Muscle of leg (tissue), 11 donors: ENCODE measurements around the gene SEC16A. TPM values are rescaled to one million over a fixed set of nuclear protein-coding genes. Genes with fewer than 3 reads are reported as not detected.

Source experiments
- DNase-seq: peaks from one replicate; pipeline ENCODE4 v3.0.0; 2013
- H3K27ac ChIP-seq: one replicate; pipeline ENCODE4 v1.5.1; 2013; ENCODE audit warnings: mild to moderate bottlenecking, low read length, control low read depth
- H3K27me3 ChIP-seq: one replicate; pipeline ENCODE4 v1.6.1; 2013; ENCODE audit warnings: low read length; ENCODE audit not compliant: control insufficient read depth, insufficient read depth
- H3K36me3 ChIP-seq: one replicate; pipeline ENCODE4 v1.6.1; 2013; ENCODE audit warnings: low read length; ENCODE audit not compliant: control insufficient read depth, insufficient read depth
- H3K4me1 ChIP-seq: one replicate; pipeline ENCODE4 v1.6.1; 2013; ENCODE audit warnings: low read length; ENCODE audit not compliant: control insufficient read depth, insufficient read depth
- H3K4me3 ChIP-seq: one replicate; pipeline ENCODE4 v1.5.1; 2013; ENCODE audit warnings: low read length, control low read depth
- H3K9me3 ChIP-seq: replicated peaks from 2 replicates; pipeline ENCODE4 v1.6.1; 2013; ENCODE audit warnings: low read depth, low read length; ENCODE audit not compliant: control insufficient read depth
- WGBS: methylation state at CpG from one replicate; pipeline ENCODE4 v1.1.5; 2013; ENCODE audit warnings: missing lambda C conversion rate; ENCODE audit not compliant: insufficient coverage; 5-methylcytosine and 5-hydroxymethylcytosine counted together
- polyA plus RNA-seq, 8 donors: library from polyadenylated mRNA; unstranded; fragments of 120-200 nt; gene quantifications; one replicate each; pipeline versions ENCODE4 v1.2.1 to v1.2.3, GENCODE V29; 2013; ENCODE audit warnings: inconsistent platforms in 1 of 8, low replicate concordance in 1 of 8; ENCODE audit not compliant: insufficient read length in 8 of 8, insufficient read depth in 1 of 8
- total RNA-seq: library from RNA; stranded (reverse); fragments of 120-200 nt; gene quantifications from one replicate; pipeline ENCODE4 v1.2.4, GENCODE V29; 2013

SEC16A gene
- total and polyA plus RNA-seq, 9 donors, result 17.9 to 52.7 (median 37.0) TPM

DNA sequence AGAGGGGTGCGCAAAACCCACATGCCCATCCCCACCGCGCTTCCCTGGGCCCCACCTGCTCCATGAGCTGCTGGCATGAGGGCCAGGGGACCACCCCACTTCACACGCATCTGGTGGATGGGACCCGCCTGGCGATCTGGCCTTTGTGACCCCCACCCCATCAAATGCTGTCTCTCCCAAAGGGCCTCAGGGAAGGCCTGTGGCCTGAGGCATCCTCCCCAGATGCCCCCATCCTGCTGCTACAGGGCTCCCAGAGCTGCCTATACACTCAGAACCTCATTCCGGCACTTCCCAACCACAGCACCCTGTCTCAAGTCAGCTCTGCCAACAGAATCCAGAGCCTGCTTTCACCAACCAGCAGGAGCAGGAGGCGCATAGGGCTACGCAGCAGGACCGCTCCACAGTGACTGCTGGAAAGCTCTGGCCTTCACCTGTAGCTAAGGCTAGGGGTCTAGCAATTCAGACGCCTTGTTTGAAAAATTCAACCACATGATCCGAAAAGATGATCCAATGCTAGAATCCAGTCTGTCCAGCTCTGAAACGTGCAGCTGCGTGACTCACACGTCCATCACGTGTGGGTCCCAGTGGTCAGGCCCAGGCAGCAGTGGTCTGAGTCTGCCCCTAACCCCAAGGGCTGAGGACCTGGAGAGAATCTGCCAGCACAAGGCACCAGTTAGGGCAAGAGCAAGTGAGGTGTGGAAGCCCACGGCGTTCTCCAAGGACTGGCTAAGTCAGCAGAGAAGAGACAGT lies 81.5 kb downstream of the SEC16A start:
- Histone ChIP-seq H3K4me3 (no peak overlapping the region), H3K9me3 (no peaks in the 10 kb centered on the region), H3K27ac (no peak overlapping the region), H3K4me1 (peaks cover 18% of the 10 kb centered on the region), H3K36me3 (peaks cover 52% of the 10 kb centered on the region), H3K27me3 (no peaks in the 10 kb centered on the region)
- 85% methylated on average over 14 of the region's 18 CpGs for WGBS
- no peak for DNase-seq

DNA sequence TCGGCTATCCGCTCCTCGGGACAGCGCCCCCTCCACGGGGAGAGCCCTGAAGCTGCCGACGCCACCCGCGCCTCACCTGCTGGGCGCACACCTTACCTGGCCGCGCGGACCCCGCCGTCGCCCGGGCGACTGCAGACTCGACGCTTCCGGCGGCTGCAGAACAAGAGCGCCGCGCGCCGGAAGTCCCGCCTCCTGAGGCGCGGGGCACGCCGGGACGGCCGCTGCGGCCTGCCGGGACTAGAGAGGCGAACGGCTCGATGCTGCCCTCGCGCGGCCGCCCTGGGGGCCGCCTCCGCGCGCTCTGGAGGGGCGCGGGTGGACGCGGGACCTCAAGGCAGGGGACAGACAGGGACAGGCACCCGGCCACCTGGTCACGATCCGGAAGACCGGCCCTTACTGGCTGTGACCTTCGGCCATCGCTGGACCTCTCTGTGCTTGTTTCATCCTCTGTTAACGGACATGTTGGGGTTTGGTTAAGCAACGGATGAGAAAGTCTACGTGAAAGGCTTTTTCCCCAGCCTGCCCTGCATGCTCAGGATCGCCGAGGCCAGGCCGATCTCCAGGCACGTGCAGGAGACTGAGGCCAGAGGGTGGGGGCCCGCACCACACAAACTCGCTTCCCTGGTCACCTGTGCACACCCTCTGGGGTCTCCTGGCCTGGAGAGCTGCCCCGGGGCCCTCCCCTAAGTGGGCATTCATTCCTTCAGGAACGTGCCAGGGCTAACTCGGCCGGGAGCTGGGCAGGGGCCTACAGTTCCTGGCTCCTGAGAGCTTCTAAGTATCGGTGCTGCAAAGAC lies 82.6 kb downstream of the SEC16A start, which contains the start of gene SNAPC4:
TSS of gene SNAPC4 (minus strand) at position 133 of the 797 bp plus-strand sequence. CDS start 1,742 bp downstream, outside the sequence.
- Histone ChIP-seq H3K27me3 (no peaks in the 10 kb centered on the region), H3K4me1 (peaks cover 18% of the 10 kb centered on the region), H3K9me3 (no peaks in the 10 kb centered on the region), H3K27ac (no peak within 1 kb of the TSS), H3K36me3 (peaks cover 60% of the 10 kb centered on the region), H3K4me3 (peak within 1 kb of the TSS; percentile 59)
- peak; percentile 94 for DNase-seq
- WGBS, result 6% methylated on average over 68 of the region's 71 CpGs

DNA sequence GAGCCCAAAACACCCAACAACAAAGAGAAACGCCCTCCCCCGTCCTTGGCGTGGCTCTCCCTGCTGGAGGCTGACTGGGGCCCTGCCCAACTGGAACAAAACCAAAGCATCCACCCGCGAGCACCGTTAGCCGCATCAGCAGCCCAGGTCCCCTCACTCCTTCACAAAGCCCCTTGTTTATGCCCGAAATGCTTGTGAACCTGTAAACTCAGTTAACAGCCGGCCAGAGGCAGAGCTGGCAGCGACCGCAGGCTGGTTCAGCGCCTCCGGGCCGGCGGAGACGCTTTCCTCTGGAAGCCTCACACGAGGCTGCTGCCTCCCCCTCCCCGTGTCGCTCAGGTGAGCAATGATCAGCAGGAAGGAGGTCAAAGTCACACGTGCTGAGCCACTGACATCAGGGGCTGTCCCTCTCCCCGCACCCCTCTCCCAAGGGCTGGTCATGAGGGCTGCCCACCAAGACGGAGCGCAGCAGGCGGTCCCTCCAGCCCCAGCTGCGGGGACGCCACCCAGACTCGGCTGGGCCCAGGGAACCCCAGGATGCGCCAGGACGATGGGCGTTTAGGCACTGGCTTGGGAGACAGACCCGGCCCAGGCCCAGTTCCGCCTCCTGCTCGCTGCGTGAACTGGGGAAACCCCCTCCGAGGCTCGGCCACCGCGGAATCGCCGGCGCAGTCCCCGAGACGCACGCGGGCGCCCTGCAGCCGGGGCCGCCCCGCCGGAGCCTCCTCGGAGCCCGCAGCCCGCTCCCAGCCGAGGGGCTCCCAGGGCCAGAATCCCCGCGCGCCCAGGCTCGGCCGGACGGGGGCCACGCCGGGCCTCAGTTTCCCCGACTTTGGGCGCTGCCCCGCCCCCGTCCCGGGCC lies 83.4 kb downstream of the SEC16A start:
- H3K4me1 ChIP-seq, result peaks cover 18% of the 10 kb centered on the region
- H3K4me3 ChIP-seq, result peak overlapping the region; percentile 59
- H3K27ac ChIP-seq, result no peak overlapping the region
- DNase-seq, result no peak
- H3K9me3 ChIP-seq, result no peaks in the 10 kb centered on the region
- peaks cover 60% of the 10 kb centered on the region for H3K36me3 ChIP-seq
- H3K27me3 ChIP-seq, result no peaks in the 10 kb centered on the region
- 1% methylated on average over 67 of the region's 67 CpGs for WGBS

DNA sequence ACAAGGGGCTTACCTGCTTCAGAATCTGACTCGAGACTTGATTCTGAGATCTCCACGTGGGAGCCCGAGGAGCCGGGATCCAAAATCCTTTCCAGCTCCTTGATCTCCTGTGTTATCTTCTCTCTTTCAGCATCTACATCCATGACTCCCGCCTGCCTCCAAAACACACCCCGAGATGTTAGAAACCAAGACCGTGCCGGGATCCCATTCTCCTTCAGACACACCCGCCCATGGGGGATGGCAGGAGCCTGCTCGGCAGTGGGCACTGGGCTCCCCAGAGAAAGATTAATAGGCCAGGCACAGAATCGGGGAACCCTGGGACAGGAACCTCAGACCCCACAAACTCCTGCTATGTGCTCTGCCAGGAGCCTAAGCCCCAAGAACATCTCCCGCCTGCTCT lies 84.6 kb downstream of the SEC16A start:
- Histone ChIP-seq H3K27ac (no peak overlapping the region), H3K27me3 (no peaks in the 10 kb centered on the region), H3K9me3 (no peaks in the 10 kb centered on the region), H3K4me3 (no peak overlapping the region), H3K36me3 (peaks cover 61% of the 10 kb centered on the region), H3K4me1 (peaks cover 18% of the 10 kb centered on the region)
- no peak for DNase-seq
- WGBS, result 83% methylated on average over 12 of the region's 12 CpGs

DNA sequence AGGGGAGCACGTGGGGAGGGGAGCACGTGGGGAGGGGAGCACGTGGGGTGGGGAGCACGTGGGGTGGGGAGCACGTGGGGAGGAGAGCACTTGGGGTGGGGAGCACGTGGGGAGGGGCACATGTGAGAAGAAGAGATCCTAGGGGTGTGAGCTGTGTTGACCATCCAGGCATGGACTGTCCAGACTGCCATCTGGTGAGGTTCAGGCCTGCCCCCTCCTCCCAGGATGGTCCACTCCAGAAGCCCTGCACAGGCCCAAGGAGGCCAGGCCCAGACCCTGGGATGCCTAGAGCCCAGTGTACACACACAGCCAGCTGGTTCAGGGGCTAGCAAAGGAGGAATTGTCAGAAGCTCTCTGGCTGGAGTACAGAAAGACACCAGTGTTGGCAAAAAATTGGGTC lies 85.2 kb downstream of the SEC16A start:
- H3K27me3 ChIP-seq, result no peaks in the 10 kb centered on the region
- no peak for DNase-seq
- H3K36me3 ChIP-seq, result peaks cover 68% of the 10 kb centered on the region
- H3K27ac ChIP-seq, result no peak overlapping the region
- H3K4me3 ChIP-seq, result no peak overlapping the region
- H3K4me1 ChIP-seq, result peaks cover 18% of the 10 kb centered on the region
- H3K9me3 ChIP-seq, result no peaks in the 10 kb centered on the region
- WGBS, result 67% methylated on average over 1 of the region's 6 CpGs

DNA sequence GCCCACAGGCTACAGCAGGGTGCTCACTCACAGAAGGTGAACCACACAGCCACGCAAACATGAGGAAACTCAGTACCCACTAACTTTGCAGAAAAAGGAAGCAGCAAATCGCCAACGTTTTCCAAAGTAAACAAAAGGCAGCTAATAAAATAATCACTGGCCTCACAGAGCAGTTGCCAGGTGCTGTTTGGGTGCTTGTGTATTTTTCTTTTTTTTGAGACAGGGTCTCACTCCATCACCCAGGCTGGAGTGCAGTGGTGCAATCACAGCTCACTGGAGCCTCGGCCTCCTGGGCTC lies 86.7 kb downstream of the SEC16A start:
- Histone ChIP-seq H3K9me3 (no peaks in the 10 kb centered on the region), H3K27ac (no peak overlapping the region), H3K4me3 (no peak overlapping the region), H3K27me3 (no peaks in the 10 kb centered on the region), H3K4me1 (peaks cover 18% of the 10 kb centered on the region), H3K36me3 (peaks cover 75% of the 10 kb centered on the region)
- whole genome bisulfite sequencing, result 89% methylated on average over 1 of the region's 4 CpGs
- DNase-seq, result no peak

DNA sequence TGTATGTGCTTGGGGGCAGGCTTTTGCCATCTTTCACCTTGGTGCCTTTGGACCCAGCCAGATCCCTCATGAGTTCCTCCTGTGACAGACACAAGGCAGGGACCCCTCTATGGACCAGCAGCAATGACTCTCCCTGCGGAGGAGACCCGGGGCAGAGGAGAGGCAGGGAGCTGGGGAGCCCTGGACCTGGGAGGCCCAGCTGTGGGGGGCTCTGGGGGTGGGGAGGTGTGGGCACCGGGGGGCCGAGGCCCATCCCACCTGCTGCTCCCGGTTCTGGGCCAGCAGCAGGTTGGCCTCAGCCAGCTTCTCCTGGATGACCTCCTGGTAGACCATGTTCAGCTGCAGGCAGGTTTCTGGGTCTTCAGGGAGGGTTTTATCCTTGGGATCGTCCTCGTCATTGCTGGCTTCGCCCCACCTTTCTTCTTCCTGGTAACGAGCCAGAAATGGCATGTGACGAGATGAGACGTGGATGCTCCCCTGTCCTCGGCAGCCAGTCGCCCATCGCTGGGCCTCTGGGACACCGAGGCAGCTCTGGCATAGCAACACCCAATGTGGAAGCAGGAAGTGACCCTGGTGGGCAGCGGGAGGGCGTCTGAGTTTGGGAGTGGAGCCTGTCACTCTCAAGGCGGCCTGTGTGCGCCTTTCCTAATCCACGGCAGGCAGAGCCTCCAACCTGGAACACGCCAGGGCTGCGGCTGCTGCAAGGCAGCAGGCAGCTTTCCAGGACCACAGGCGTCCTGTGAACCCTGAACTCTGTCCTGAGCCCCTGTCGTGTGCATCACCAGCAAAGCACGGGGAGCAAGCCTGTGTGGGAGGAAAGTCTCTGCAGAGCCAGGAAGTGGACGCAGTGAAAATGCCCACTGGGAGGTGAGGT lies 87.3 kb downstream of the SEC16A start:
- WGBS, result 85% methylated on average over 17 of the region's 26 CpGs
- Histone ChIP-seq H3K4me3 (no peak overlapping the region), H3K4me1 (peaks cover 16% of the 10 kb centered on the region), H3K27me3 (no peaks in the 10 kb centered on the region), H3K36me3 (peaks cover 77% of the 10 kb centered on the region), H3K27ac (no peak overlapping the region), H3K9me3 (no peaks in the 10 kb centered on the region)
- DNase-seq, result no peak

DNA sequence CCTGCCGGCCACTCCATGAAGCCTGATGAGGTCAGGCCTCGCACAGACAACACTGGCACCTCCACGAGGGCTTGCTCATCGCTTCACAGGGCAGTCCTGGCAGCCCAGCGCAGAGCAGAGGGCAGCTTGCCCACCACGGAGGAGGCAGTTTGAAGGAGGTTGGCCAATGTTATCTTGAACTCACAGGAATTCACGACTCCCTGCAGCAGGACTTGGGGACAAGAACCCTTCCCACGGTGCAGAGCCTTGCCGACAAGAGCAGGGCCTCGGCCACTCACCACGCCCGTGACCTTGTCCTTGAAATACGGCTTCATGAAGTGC lies 87.9 kb downstream of the SEC16A start:
- peaks cover 79% of the 10 kb centered on the region for H3K36me3 ChIP-seq
- H3K27me3 ChIP-seq, result no peaks in the 10 kb centered on the region
- no peak for DNase-seq
- H3K4me3 ChIP-seq, result no peak overlapping the region
- H3K27ac ChIP-seq, result no peak overlapping the region
- WGBS, result 98% methylated on average over 11 of the region's 13 CpGs
- H3K9me3 ChIP-seq, result no peaks in the 10 kb centered on the region
- peaks cover 12% of the 10 kb centered on the region for H3K4me1 ChIP-seq

DNA sequence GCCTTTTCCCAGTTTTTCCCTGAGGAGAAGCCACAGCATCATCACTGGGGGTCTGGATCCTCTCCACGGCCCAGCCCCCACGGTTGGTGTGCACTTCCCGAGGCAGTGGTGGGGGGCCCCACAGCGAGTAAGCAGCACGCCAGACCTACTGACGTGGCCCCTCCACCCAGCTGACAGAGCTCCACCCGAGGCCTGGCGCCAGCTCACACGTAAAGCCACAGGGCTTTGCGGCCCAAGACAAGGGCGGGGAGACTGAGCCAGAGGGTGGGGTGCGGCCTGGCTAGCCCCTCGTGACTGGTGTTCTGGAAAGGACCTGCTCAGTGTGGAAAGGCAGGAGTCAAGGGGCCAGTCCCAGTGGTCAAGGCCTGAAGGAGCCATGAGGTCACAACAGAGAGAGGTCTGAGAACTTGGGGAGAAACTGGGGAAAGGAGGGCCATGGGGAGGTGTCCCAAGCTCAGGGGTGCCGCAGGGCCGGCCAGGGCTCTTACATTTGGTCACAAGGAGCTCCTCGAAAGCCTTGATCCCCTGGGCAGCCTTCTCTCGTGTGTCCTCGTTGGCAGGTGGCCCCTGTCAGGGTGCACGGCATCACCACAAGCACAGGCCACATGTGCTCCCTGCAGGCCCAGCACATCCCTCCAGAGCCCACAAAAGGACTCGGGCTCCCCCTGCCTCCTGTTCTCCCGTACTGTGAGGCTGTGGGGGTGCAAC lies 88.4 kb downstream of the SEC16A start:
- no peaks in the 10 kb centered on the region for H3K9me3 ChIP-seq
- H3K4me1 ChIP-seq, result peaks cover 11% of the 10 kb centered on the region
- peaks cover 84% of the 10 kb centered on the region for H3K36me3 ChIP-seq
- 81% methylated on average over 21 of the region's 21 CpGs for WGBS
- DNase-seq, result no peak
- no peak overlapping the region for H3K4me3 ChIP-seq
- no peaks in the 10 kb centered on the region for H3K27me3 ChIP-seq
- H3K27ac ChIP-seq, result no peak overlapping the region
